BE2C (cell line): Measurements from ENCODE around the gene TUBB4B.

Source experiments
- DNase-seq: peaks from one replicate; pipeline ENCODE4 v3.0.0-alpha.2; 2020
- H3K27me3 ChIP-seq: fragments of 250-450 bp; sonication (Bioruptor Pico); 2 replicates; pipeline ENCODE4 v1.5.1; 2020; ENCODE audit warnings: mild to moderate bottlenecking
- H3K36me3 ChIP-seq: fragments of 250-450 bp; sonication (Bioruptor Pico); 2 replicates; pipeline ENCODE4 v1.5.1; 2020; ENCODE audit warnings: mild to moderate bottlenecking
- H3K4me1 ChIP-seq: fragments of 250-450 bp; sonication (Bioruptor Pico); 2 replicates; pipeline ENCODE4 v1.5.1; 2020
- H3K4me3 ChIP-seq: 2 replicates; pipeline ENCODE4 v1.5.1; 2011; ENCODE audit warnings: low read depth, low read length
- H3K9me3 ChIP-seq: fragments of 250-450 bp; sonication (Bioruptor Pico); 2 replicates; pipeline ENCODE4 v1.5.1; 2020
- TF ChIP-seq, protein P1 (sequence below): IDR thresholded peaks from 2 replicates; pipeline ENCODE4 v1.5.1; 2012; ENCODE audit warnings: mild to moderate bottlenecking, low read depth, low read length

TUBB4B gene

DNA sequence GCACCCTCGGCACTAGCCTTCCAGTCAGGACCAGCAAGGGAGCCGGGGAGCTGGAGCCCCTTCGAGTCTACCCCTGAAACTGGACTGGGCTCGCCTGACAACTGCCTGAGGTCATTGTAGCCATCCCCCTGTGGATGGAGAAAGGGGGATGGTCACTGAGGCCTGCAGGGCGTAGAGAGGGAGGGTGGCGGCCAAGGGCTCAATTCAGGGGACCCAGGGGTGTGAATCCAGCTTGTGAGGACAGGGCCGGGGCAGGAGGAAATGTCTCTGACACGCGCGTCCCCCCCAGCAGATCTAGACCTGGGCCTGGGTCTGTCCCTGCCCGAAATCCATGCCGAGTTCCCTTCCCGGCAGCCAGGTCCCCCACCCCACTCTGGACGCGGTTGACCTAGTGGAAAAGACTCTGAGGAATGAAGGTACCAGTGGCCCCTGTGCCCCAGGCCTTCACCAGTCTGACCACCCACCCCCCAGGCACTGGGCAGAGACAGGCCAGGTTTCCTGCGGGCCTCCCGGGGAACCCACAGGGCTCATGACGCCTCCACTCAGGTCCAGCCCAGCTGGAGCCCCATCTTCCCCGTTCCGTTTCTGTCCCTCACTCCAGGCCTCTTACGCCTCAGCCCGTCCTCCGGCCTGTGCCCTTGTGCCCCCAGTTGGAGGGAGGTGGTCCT, 9.6 kb upstream of the TUBB4B start:
- Histone ChIP-seq H3K4me1 (peaks cover 7% of the 10 kb centered on the region; the same call in 1 of the 2 replicates), H3K4me3 (no peak overlapping the region), H3K9me3 (no peaks in the 10 kb centered on the region), H3K27me3 (no peaks in the 10 kb centered on the region), H3K36me3 (no peaks in the 10 kb centered on the region)
- DNase-seq = no peak
- TF ChIP-seq, protein P1, sequence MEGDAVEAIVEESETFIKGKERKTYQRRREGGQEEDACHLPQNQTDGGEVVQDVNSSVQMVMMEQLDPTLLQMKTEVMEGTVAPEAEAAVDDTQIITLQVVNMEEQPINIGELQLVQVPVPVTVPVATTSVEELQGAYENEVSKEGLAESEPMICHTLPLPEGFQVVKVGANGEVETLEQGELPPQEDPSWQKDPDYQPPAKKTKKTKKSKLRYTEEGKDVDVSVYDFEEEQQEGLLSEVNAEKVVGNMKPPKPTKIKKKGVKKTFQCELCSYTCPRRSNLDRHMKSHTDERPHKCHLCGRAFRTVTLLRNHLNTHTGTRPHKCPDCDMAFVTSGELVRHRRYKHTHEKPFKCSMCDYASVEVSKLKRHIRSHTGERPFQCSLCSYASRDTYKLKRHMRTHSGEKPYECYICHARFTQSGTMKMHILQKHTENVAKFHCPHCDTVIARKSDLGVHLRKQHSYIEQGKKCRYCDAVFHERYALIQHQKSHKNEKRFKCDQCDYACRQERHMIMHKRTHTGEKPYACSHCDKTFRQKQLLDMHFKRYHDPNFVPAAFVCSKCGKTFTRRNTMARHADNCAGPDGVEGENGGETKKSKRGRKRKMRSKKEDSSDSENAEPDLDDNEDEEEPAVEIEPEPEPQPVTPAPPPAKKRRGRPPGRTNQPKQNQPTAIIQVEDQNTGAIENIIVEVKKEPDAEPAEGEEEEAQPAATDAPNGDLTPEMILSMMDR = no peak

DNA sequence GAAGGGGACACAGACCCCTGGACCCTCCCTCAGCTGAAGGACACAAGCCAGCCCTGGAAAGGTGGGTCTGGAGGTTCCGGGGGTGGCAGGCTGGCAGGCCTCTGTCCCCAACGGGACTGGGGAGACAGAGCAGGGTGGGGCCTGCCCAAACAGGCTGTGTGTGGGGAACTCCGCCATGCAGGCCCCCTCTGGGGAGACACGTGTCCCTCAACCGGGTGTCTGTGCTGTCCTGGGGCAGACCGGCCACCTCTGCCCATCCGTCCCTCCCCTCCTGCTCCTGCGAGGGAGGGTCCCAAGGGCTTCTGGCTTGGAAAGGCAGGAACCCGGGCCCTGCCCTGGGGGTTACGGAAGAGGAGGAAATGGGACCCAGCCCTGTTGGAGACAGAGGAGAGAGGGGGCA, 9.0 kb upstream of the TUBB4B start:
- H3K4me1 ChIP-seq = peaks cover 11% of the 10 kb centered on the region
- H3K4me3 ChIP-seq = no peak overlapping the region
- no peaks in the 10 kb centered on the region for H3K27me3 ChIP-seq
- DNase-seq = no peak
- no peaks in the 10 kb centered on the region for H3K36me3 ChIP-seq
- no peaks in the 10 kb centered on the region for H3K9me3 ChIP-seq
- TF ChIP-seq, protein P1 = no peak

- Histone ChIP-seq H3K36me3 (no peaks in the 10 kb centered on the region), H3K4me3 (no peak overlapping the region), H3K4me1 (peaks cover 11% of the 10 kb centered on the region), H3K9me3 (no peaks in the 10 kb centered on the region), H3K27me3 (no peaks in the 10 kb centered on the region)
- TF ChIP-seq, protein P1 = no peak
- no peak for DNase-seq
Observed at GRCh38 chr9:137232510-137232909, 8.6 kb upstream of the TUBB4B start.

DNA sequence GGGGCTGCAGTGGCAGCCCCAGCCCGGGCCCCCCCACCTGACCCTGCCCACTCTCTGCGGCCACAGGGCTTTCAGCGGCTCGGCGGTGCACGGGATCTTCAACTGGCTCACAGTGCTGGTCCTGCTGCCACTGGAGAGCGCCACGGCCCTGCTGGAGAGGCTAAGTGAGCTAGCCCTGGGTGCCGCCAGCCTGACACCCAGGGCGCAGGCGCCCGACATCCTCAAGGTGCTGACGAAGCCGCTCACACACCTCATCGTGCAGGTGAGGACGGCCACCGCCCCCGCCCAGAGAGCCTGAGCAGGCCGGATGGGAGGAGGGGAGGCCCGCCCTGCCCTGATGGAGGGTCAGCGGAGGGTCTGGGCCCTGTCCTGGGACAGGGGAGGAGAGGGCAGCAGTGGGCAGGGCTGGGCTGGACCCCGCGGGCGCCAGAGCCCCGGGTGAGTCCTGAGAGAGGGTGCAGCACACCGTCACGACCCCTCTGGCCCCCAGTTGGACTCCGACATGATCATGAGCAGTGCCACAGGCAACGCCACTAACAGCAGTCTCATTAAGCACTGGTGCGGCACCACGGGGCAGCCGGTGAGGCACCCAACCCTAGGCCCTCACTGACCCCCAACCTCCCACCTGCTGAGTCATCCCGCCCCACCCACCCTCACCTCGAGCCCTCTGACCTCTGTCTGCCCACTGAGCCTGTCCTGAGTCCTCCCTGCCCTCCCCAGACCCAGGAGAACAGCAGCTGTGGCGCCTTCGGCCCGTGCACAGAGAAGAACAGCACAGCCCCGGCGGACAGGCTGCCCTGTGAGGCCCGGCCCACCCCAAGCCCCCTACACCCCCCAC, 7.7 kb upstream of the TUBB4B start:
- Histone ChIP-seq H3K4me3 (no peak overlapping the region), H3K27me3 (no peaks in the 10 kb centered on the region), H3K4me1 (peaks cover 11% of the 10 kb centered on the region), H3K9me3 (no peaks in the 10 kb centered on the region), H3K36me3 (no peaks in the 10 kb centered on the region)
- no peak for DNase-seq
- TF ChIP-seq, protein P1 = no peak

DNA sequence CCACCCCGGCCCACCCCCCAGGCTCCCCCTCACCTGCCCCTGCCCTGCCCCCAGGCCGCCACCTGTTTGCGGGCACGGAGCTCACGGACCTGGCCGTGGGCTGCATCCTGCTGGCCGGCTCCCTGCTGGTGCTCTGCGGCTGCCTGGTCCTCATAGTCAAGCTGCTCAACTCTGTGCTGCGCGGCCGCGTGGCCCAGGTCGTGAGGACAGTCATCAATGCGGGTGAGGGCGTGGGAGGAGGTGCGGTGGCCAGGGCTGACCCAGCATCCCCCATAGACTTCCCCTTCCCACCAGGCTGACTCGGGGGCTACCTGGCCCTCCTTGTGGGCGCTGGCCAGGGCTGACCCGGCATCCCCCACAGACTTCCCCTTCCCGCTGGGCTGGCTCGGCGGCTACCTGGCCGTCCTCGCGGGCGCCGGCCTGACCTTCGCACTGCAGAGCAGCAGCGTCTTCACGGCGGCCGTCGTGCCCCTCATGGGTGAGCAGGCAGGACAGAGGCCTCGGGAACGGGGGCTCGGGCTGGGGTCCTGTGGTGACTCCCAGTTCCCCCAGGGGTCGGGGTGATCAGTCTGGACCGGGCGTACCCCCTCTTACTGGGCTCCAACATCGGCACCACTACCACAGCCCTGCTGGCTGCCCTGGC, 6.9 kb upstream of the TUBB4B start:
- Histone ChIP-seq H3K9me3 (no peaks in the 10 kb centered on the region), H3K27me3 (no peaks in the 10 kb centered on the region), H3K4me3 (no peak overlapping the region), H3K36me3 (no peaks in the 10 kb centered on the region), H3K4me1 (peaks cover 7% of the 10 kb centered on the region)
- TF ChIP-seq, protein P1 = no peak
- no peak for DNase-seq
